Gastrocnemius medialis (tissue), 4 donors: ENCODE measurements around the gene ANKMY1. TPM values are rescaled to one million over a fixed set of nuclear protein-coding genes. Genes with fewer than 3 reads are reported as not detected.
A peak's percentile ranks its signal among the peaks of the same experiment; 100 is the strongest.

Experiments
- ATAC-seq, 2 donors: fragments of 150-250 bp; one replicate each; pipeline ENCODE4 v1.9.1; 2016
- DNase-seq, 2 donors: peaks; one replicate each; pipeline ENCODE4 v3.0.0-alpha.2; 2019
- H3K27ac ChIP-seq, 4 donors: fragments of 200-600 bp; sonication (generic); 1 replicate in 1 of 4; 2 replicates in 3 of 4; pipeline ENCODE4 v1.5.1; 2016 to 2018; ENCODE audit warnings: mild to moderate bottlenecking in 2 of 4, moderate library complexity in 1 of 4
- H3K27me3 ChIP-seq, 3 donors: fragments of 200-600 bp; sonication (generic) in 2 of 3; 1 replicate in 1 of 3; 2 replicates in 2 of 3; pipeline versions ENCODE4 v1.5.1 to v1.6.0; 2016 to 2019; ENCODE audit warnings: mild to moderate bottlenecking in 1 of 3, moderate library complexity in 1 of 3
- H3K36me3 ChIP-seq, 2 donors: fragments of 200-600 bp; sonication (generic) in 1 of 2; one replicate each; pipeline ENCODE4 v1.5.1; 2017 to 2018
- H3K4me1 ChIP-seq, 2 donors: fragments of 200-600 bp; sonication (generic) in 1 of 2; one replicate each; pipeline ENCODE4 v1.5.1; 2016 to 2017; ENCODE audit warnings: mild to moderate bottlenecking in 2 of 2
- H3K4me3 ChIP-seq, 4 donors: fragments of 200-600 bp; sonication (generic) in 3 of 4; 1 replicate in 1 of 4; 2 replicates in 3 of 4; pipeline ENCODE4 v1.5.1; 2016 to 2019; ENCODE audit warnings: mild to moderate bottlenecking in 2 of 4
- H3K9me3 ChIP-seq, 3 donors: fragments of 200-600 bp; sonication (generic) in 2 of 3; 1 replicate in 1 of 3; 2 replicates in 2 of 3; pipeline ENCODE4 v1.5.1; 2016 to 2019
- CTCF ChIP-seq, 5 experiments: fragments of 450-650 bp in 3 of 5; fragments of 200-600 bp in 2 of 5; sonication (generic) in 2 of 5; IDR thresholded peaks in 4 of 5; conservative IDR thresholded peaks in 1 of 5; 1 replicate in 4 of 5; 2 replicates in 1 of 5; pipeline ENCODE4 v1.5.1; 2016 to 2019; ENCODE audit warnings: antibody characterized with exemption in 5 of 5, mild to moderate bottlenecking in 3 of 5, moderate library complexity in 3 of 5
- POLR2A ChIP-seq, 2 donors: fragments of 450-650 bp; IDR thresholded peaks; one replicate each; pipeline ENCODE4 v1.6.1; 2017; ENCODE audit warnings: antibody characterized with exemption in 2 of 2, mild to moderate bottlenecking in 2 of 2, moderate library complexity in 2 of 2
- in situ Hi-C, 4 donors: fragments of 200-750 bp; cut with MboI; loops; one replicate each; pipeline versions ENCODE4 v1.15.0 to v1.8.0; 2017; ENCODE audit warnings: low sequenced_read_pairs in 4 of 4
- intact Hi-C: fragments of 100-400 bp; cut with DNase I; formaldehyde crosslinking; loops from one replicate; pipeline ENCODE4 v1.15.1; 2023; ENCODE audit warnings: low total_unique reads
- total RNA-seq, 4 donors: library from RNA; depleted of rRNA; stranded (reverse); fragments of >200 nt; gene quantifications; one replicate each; pipeline versions ENCODE4 v1.1.0 to v1.2.3, GENCODE V29; 2016

The ANKMY1 gene
- total RNA-seq, 4 donors from 2014 or later, result 3.3 to 9.0 (median 5.6) TPM

- no peak for ATAC-seq
- no peak overlapping the region for H3K27ac ChIP-seq
- no peaks in the 10 kb centered on the region for H3K27me3 ChIP-seq
- in situ Hi-C loops (no loop called here), intact Hi-C loops (no loop called here)
- peak; percentile 2 to 11 for DNase-seq
- H3K4me3 ChIP-seq, result no peak overlapping the region
- H3K4me1 ChIP-seq, result no peaks in the 10 kb centered on the region
- no peak for TF ChIP-seq POLR2A (IDR thresholded peaks at IDR 0.05)
- TF ChIP-seq CTCF (IDR thresholded peaks at IDR 0.05 in 4 of 5, conservative IDR thresholded peaks at IDR 0.05 in 1 of 5), result no peak
- peaks cover 0 to 38% of the 10 kb centered on the region in 2 donors for H3K36me3 ChIP-seq
- H3K9me3 ChIP-seq, result no peaks in the 10 kb centered on the region
Measured at GRCh38 chr2:240465268-240465764, 92.5 kb downstream of the ANKMY1 start.

- TF ChIP-seq POLR2A (IDR thresholded peaks at IDR 0.05) (no peak), CTCF (IDR thresholded peaks at IDR 0.05 in 4 of 5, conservative IDR thresholded peaks at IDR 0.05 in 1 of 5) (no peak)
- intact Hi-C loops (no loop called here), in situ Hi-C loops (no loop called here)
- Histone ChIP-seq H3K4me1 (no peaks in the 10 kb centered on the region), H3K27me3 (no peaks in the 10 kb centered on the region), H3K27ac (no peak overlapping the region), H3K36me3 (peaks cover 0 to 43% of the 10 kb centered on the region in 2 donors), H3K4me3 (no peak overlapping the region), H3K9me3 (no peaks in the 10 kb centered on the region)
- DNase-seq (peak; percentile 1 to 10), ATAC-seq (no peak)
Measured at GRCh38 chr2:240464514-240465241, 93.1 kb downstream of the ANKMY1 start.

DNA sequence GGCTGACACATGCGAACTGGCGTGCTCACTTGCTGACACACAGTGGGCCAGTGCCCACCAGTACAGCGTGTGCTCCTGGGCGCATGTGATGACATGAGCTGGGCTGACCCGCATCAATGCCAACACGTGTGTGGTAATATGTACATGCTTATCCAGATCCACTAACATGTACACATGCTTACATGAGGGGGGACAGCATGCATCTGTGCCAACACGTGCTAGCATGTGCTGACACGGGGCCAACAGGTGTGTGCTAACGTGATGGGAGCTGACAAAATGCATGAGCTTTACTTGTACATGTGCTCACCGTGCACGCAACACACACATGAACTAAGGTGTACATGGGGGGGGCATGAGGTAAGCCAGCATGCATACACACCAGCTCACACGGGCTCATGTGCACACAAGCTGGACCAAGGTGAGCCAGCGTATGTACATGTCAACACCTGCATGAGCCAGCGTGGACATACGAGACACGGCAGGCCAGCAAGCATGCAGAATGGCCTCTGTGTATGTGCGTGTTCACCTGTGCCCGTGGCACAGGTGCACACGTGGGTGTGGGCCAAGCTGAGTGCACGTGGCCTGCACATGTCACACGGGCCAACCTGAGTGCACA is 93.8 kb downstream of the ANKMY1 start:
- Histone ChIP-seq H3K27me3 (no peaks in the 10 kb centered on the region), H3K27ac (no peak overlapping the region), H3K9me3 (no peaks in the 10 kb centered on the region), H3K4me1 (no peaks in the 10 kb centered on the region), H3K4me3 (no peak overlapping the region), H3K36me3 (peaks cover 0 to 43% of the 10 kb centered on the region in 2 donors)
- ATAC-seq (no peak), DNase-seq (peak; percentile 1 to 11)
- TF ChIP-seq POLR2A (IDR thresholded peaks at IDR 0.05) (no peak), CTCF (IDR thresholded peaks at IDR 0.05 in 4 of 5, conservative IDR thresholded peaks at IDR 0.05 in 1 of 5) (no peak)
- in situ Hi-C loops (no loop called here), intact Hi-C loops (no loop called here)

DNA sequence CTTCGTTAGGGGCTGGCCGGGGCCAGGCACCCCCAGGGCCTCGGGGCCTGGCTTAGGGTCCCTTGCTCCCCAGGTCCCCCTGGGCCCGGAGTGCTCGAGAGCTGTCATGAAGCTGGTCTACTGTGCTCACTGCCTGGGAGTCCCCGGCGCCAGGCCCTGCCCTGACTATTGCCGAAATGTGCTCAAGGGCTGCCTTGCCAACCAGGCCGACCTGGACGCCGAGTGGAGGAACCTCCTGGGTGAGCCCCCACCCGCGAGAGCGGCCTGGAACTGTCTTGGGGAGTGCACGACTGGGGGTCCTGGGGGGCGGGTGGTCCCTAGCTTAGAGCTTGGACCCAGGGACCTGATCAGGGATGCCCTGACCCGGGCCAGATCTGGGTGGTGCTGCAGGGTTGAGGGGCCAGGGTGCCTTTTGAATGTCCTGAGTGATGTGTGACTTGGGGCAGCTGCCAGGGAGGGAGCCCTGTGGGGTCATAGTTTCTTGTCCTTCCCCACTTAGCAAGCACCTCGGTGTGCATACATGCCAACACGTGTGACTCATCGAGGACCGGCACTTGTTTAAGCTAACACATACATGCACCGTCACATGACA is 94.4 kb downstream of the ANKMY1 start:
- DNase-seq (peak; percentile 1 to 12), ATAC-seq (no peak)
- Histone ChIP-seq H3K27me3 (no peaks in the 10 kb centered on the region), H3K9me3 (no peaks in the 10 kb centered on the region), H3K4me3 (no peak overlapping the region), H3K27ac (no peak overlapping the region), H3K4me1 (no peaks in the 10 kb centered on the region), H3K36me3 (peaks cover 0 to 43% of the 10 kb centered on the region in 2 donors)
- in situ Hi-C loops, result no loop called here
- intact Hi-C loops, result no loop called here
- TF ChIP-seq POLR2A (IDR thresholded peaks at IDR 0.05), result no peak
- no peak for TF ChIP-seq CTCF (IDR thresholded peaks at IDR 0.05 in 4 of 5, conservative IDR thresholded peaks at IDR 0.05 in 1 of 5)
